ENCODE data around the gene TRIP10.
"Not testable (repeated sequence)": the region's sequence is repeated elsewhere in the genome, so short reads cannot be mapped to it uniquely, and the experiment has no call there.

TRIP10 gene

DNA sequence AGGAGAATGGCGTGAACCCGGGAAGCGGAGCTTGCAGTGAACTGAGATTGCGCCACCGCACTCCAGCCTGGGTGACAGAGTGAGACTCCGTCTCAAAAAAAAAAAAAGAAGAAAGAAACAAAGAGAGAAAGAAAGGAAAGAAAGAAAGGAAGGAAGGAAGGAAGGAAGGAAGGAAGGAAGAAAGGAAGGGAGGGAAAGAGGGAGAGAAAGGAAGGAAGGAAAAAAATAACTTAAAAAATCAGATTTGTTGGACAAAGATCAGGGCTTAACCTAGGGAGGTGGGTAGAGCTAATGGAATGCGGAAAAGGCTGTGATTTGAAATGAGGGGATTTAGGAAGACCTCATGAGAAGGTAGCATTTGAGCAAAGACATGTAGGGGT lies 32.2 kb downstream of the TRIP10 start:
- not testable (repeated sequence) for DNase-seq

GRCh38 chr19:6772028-6772865 lies 32.8 kb downstream of the TRIP10 start, which contains the start of gene VAV1:
Gene VAV1 (plus strand): TSS chr19:6772708. CDS start chr19:6772808, 100 bp downstream.
- DNase-seq, result no peak

GRCh38 chr19:6772866-6773322 lies 33.4 kb downstream of the TRIP10 start:
- DNase-seq, result no peak

GRCh38 chr19:6773323-6773931 lies 33.9 kb downstream of the TRIP10 start:
- no peak for DNase-seq

GRCh38 chr19:6774821-6775707 lies 35.6 kb downstream of the TRIP10 start:
- no peak for DNase-seq

DNA sequence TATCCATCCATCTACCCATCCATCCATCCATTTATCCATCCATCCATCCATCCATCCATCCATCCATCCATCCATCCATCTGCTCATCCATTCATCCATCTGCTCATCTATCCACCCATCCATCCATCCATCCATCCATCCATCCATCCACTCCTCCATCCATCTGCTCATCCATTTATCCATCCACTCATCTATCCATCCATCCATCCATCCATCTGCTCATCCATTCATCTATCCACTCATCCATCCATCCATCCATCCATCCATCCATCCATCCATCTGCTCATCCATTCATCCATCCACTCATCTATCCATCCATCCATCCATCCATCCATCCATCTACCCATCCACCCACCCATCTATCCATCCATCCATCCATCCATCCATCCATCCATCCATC lies 36.6 kb downstream of the TRIP10 start:
- DNase-seq, result not testable (repeated sequence)

DNA sequence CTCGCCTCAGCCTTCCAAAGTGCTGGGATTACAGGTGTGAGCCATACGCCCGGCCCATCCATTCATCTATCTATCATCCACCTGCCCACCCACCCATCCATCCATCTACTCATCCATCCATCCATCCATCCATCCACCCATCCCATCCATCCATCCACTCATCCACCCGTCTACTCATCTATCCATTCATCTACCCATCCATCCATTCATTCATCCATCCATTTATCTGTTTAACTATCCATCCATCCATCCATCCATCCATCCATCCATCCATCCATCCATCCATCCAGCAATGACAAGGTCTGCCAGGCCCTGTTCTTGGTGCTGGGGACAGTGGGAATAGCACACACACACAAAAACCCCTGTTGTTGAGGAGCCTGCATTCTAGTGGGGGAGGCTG lies 37.5 kb downstream of the TRIP10 start:
- no peak for DNase-seq

GRCh38 chr19:6777434-6777833 lies 38.0 kb downstream of the TRIP10 start:
- no peak for DNase-seq

DNA sequence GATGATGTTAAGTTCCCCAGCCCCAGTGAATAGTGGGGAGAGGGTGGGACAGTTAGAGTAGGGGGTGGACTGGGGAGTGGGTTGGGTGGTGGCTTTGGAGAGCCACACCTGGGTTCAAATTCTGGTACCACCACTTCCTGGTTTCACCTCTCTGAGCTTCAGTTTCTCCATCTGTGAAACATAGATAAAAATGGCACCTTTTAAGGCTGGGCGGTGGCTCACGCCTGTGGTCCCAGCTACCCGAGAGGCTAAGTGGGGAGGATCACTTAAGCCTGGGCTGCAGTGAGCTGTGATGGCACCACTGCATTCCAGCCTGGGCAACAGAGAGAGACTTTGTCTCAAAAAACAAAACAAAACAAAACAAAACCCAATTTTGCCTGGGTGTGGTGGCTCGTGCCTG lies 38.9 kb downstream of the TRIP10 start:
- DNase-seq, result no peak

DNA sequence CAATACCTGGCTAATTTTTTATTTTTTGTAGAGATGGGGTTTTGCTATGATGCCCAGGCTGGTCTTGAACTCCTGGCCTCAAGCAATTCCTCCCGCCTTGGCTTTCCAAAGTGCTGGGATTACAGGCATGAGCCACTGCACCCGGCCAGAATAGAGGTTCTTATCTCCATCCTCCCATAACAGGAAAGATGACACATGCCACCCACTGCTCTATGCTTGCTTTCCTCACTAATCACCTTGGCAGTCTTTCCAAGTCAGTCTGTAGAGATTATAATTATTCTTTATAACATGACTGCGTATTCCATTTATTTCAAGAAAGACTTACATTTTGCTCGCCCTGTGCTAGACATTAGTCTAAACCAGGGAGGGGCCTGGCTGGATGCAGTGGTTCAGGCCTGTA lies 39.7 kb downstream of the TRIP10 start:
- no peak for DNase-seq

DNA sequence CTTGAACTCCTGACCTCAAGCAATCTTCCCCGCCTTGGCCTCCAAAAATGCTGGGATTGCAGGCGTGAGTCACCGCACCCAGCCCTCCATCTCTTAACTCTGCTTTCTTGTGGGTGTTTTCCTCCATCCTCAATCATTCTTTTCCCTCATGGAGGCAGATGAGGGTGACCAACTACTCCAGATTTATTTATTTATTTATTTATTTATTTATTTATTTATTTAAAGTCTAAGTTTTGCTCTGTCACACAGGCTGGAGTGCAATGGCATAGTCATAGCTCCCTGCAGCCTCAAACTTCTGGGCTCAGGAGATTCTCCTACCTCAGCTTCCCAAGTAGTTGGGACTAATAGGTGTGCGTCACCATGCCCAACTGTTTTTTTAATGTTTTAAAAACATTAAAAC lies 47.9 kb downstream of the TRIP10 start:
- DNase-seq, result no peak

- DNase-seq, result no peak
Observed at GRCh38 chr19:6788896-6789295, 49.4 kb downstream of the TRIP10 start.

GRCh38 chr19:6790194-6791128 lies 51.0 kb downstream of the TRIP10 start:
- no peak for DNase-seq

- DNase-seq, result no peak
Observed at GRCh38 chr19:6791237-6791636, 51.8 kb downstream of the TRIP10 start.

DNA sequence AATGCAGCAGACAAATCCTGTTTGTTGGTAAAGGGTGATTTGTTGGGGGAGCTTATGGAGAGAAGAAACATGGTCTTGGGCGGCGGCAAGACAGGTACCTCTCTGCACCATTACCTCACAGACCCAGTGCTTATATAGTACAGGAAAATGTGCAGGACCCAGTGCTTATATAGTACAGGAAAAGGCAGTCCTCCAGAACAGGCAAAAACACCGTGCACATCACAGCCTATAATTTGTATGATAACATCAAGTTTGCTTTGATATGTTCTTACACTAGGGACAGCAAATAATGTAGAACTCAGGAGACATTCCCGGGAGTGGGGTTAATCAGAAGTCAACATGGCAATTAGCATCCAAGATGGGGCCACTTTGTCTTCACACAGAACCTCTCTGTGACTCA lies 53.9 kb downstream of the TRIP10 start:
- no peak for DNase-seq

DNA sequence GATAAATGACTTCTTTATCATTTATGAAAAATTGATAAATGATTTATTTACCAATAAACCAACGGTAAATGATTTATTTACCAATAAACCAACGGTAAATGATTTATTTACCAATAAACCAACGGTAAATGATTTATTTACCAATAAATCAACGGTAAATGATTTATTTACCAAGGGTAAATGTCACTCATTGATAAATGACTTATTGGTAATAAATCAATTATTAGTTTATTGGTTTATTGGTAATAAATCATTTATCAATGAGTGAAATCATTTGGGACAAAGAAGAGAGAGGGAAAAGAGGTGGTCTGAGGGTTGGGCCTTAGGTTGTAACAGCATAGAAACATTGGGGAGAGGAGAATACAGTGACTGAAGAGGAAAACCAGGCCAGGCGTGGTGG lies 54.5 kb downstream of the TRIP10 start:
- no peak for DNase-seq

DNA sequence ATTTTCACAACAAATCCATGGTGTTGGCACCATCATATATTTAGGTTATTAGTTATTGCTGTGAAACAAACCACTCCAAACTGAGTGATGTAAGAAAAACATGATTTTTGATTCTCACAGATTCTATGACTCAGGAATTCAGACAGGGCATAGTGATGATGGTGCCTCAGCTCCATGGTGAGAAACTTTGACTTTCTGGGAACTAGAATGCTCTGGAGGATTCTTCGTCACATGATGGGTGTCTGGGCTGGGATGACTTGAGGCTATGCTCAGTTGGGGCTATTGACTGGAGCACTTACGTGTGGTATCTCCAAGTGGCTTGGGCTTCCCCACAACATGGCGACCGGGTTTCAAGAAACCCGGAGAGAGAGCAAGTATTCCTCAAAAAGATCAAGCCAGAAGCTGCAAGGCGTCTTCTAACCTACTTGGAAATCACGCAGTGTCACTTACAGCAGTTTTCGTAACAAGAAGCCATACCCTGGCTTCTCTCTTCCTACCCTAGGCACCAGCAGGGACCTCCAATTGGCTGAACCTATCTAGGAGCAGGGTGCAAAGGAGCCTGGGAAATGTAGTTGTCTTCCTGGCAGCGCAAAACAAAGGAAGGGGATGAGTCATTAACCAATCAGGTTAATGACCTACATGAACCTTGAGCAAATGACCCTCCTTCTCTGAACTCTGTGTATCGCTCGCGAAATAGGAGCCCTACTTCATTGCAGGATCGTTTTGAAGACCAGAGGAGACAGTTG lies 55.4 kb downstream of the TRIP10 start:
- DNase-seq, result no peak

- DNase-seq, result no peak
Observed at GRCh38 chr19:6796278-6796677, 56.8 kb downstream of the TRIP10 start.

- DNase-seq, result no peak
Observed at GRCh38 chr19:6797646-6798045, 58.2 kb downstream of the TRIP10 start.

DNA sequence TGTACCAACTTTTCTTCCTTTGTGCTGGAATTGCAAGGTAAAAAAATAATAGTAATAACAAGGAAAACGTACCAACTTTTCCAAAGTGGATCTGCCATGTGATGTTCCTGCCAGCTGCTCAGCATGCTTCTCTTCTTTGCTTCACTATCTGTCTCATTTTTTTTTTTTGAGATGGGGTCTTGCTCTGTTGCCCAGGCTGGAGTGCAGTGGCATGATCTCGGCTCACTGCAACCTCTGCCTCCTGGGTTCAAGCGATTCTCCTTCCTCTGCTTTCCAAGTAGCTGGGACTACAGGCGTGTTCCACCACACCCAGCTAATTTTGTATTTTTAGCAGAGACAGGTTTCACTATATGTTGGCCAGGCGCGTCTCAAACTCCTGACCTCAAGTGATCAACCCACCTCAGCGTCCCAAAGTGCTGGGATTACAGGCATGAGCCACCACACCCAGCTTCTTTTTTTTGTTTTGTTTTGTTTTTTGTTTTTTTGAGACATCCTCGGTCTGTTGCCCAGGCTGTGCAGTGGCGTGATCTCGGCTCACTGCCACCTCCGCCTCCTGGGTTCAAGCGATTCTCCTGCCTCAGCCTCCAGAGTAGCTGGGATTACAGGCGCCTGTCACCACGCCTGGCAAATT lies 60.8 kb downstream of the TRIP10 start:
- not testable (repeated sequence) for DNase-seq

DNA sequence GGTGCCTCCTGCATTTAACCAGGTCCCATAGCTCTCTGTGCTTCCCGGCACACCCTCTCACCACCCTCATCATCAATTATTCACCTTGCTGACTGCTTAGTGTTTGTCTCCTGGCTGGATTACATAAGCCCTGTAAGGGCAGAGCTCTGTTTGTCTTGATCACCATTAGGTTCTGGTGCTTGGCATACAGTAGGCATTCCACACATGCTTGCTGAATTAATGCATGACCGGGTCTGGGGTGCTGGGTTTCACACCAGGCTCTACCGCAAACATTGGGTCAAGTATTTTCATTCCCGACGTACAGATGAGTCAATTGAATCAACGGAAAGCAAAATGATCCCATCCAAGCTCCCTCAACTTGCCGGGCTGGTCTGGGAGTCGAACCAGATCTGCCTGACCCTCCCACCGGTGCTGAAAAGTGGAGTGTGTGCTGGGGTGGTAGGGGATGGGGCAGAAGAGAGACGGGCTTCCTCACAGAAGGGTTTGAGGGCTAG lies 61.6 kb downstream of the TRIP10 start:
- no peak for DNase-seq
